Neuronal stem cell (in vitro differentiated cells): ENCODE results near the gene UBQLN1.

Experiments used
- DNase-seq: peaks from one replicate; pipeline ENCODE4 v3.0.0-alpha.2; 2013; ENCODE audit warnings: low spot score
- H2AFZ ChIP-seq: one replicate; pipeline ENCODE4 v1.6.1; 2013; ENCODE audit warnings: mild to moderate bottlenecking, low read length, inconsistent platforms
- H2AK5ac ChIP-seq: 2 replicates; pipeline ENCODE4 v1.6.1; 2013; ENCODE audit warnings: low read depth, mild to moderate bottlenecking, inconsistent platforms, low read length, moderate library complexity, mixed read lengths
- H2BK120ac ChIP-seq: 2 replicates; pipeline ENCODE4 v1.6.1; 2013; ENCODE audit warnings: low read depth, mild to moderate bottlenecking, inconsistent platforms, low read length, moderate library complexity, mixed read lengths
- H2BK12ac ChIP-seq: one replicate; pipeline ENCODE4 v1.6.1; 2013; ENCODE audit warnings: low read length, inconsistent platforms
- H2BK15ac ChIP-seq: 2 replicates; pipeline ENCODE4 v1.6.1; 2013; ENCODE audit warnings: mild to moderate bottlenecking, low read length, inconsistent platforms, mixed read lengths
- H2BK5ac ChIP-seq: one replicate; pipeline ENCODE4 v1.6.1; 2013; ENCODE audit warnings: inconsistent platforms, mild to moderate bottlenecking, low read length, moderate library complexity
- H3K14ac ChIP-seq: one replicate; pipeline ENCODE4 v1.6.1; 2013; ENCODE audit warnings: low read length, inconsistent platforms
- H3K18ac ChIP-seq: 2 replicates; pipeline ENCODE4 v1.6.1; 2013; ENCODE audit warnings: low read length, inconsistent platforms
- H3K23ac ChIP-seq: 2 replicates; pipeline ENCODE4 v1.6.1; 2013; ENCODE audit warnings: low read depth, mild to moderate bottlenecking, mixed read lengths, low read length, inconsistent platforms; ENCODE audit not compliant: poor library complexity
- H3K27ac ChIP-seq: replicated peaks from 3 replicates; pipeline ENCODE4 v1.5.1; 2013; ENCODE audit warnings: low read length, inconsistent platforms
- H3K27me3 ChIP-seq, 3 experiments: 2 replicates each; pipeline ENCODE4 v1.6.1; 2013; ENCODE audit warnings: low read length in 3 of 3, mild to moderate bottlenecking in 2 of 3, inconsistent platforms in 1 of 3, low read depth in 1 of 3, mixed read lengths in 1 of 3, moderate library complexity in 1 of 3; ENCODE audit not compliant: control insufficient read depth in 3 of 3, insufficient read depth in 3 of 3
- H3K36me3 ChIP-seq, 2 donors: replicated peaks in 1 of 2; 2 replicates each; pipeline ENCODE4 v1.6.1; 2013; ENCODE audit warnings: low read length in 2 of 2; ENCODE audit not compliant: control insufficient read depth in 2 of 2, insufficient read depth in 2 of 2
- H3K4ac ChIP-seq: 2 replicates; pipeline ENCODE4 v1.6.1; 2013; ENCODE audit warnings: inconsistent platforms, mild to moderate bottlenecking, low read length, moderate library complexity
- H3K4me1 ChIP-seq, 2 donors: 1 replicate in 1 of 2; 2 replicates in 1 of 2; pipeline ENCODE4 v1.6.1; 2013; ENCODE audit warnings: low read length in 2 of 2, low read depth in 1 of 2; ENCODE audit not compliant: control insufficient read depth in 2 of 2, insufficient read depth in 1 of 2
- H3K4me2 ChIP-seq: one replicate; pipeline ENCODE4 v1.6.1; 2013; ENCODE audit warnings: mild to moderate bottlenecking, low read length, inconsistent platforms; ENCODE audit not compliant: insufficient read depth, poor library complexity, severe bottlenecking
- H3K4me3 ChIP-seq, 2 donors: 2 replicates each; pipeline ENCODE4 v1.5.1; 2013; ENCODE audit warnings: low read length in 2 of 2, mild to moderate bottlenecking in 2 of 2, inconsistent platforms in 1 of 2, moderate library complexity in 1 of 2
- H3K79me1 ChIP-seq: one replicate; pipeline ENCODE4 v1.6.1; 2013; ENCODE audit warnings: low read depth, mild to moderate bottlenecking, inconsistent platforms, low read length, moderate library complexity
- H3K9ac ChIP-seq: one replicate; pipeline ENCODE4 v1.6.1; 2013; ENCODE audit warnings: mild to moderate bottlenecking, low read depth, low read length, inconsistent platforms; ENCODE audit not compliant: poor library complexity
- H3K9me3 ChIP-seq, 2 donors: replicated peaks in 1 of 2; 2 replicates each; pipeline versions ENCODE3 to v1.6.1; 2013; ENCODE audit warnings: low read length in 2 of 2, mild to moderate bottlenecking in 2 of 2, inconsistent platforms in 1 of 2, low read depth in 1 of 2, mixed read lengths in 1 of 2, moderate library complexity in 1 of 2; ENCODE audit not compliant: control insufficient read depth in 2 of 2, insufficient read depth in 1 of 2
- H4K8ac ChIP-seq: one replicate; pipeline ENCODE4 v1.6.1; 2013; ENCODE audit warnings: low read depth, mild to moderate bottlenecking, inconsistent platforms, low read length, moderate library complexity
- H4K91ac ChIP-seq: one replicate; pipeline ENCODE4 v1.6.1; 2013; ENCODE audit warnings: low read length, low read depth, mild to moderate bottlenecking, inconsistent platforms; ENCODE audit not compliant: poor library complexity
- WGBS, 2 donors: extraction: QIAGEN DNeasy Blood & Tissue Kit; methylation state at CpG; one replicate each; pipeline ENCODE4 v1.1.7; 2013; ENCODE audit warnings: missing lambda C conversion rate in 2 of 2, mixed read lengths in 1 of 2; ENCODE audit not compliant: insufficient read length in 2 of 2, insufficient replicate concordance in 1 of 2; ENCODE audit errors: extremely low coverage in 2 of 2; 5-methylcytosine and 5-hydroxymethylcytosine counted together

UBQLN1 gene

GRCh38 chr9:83677596-83677995, 30.2 kb downstream of the UBQLN1 start:
- H2AK5ac ChIP-seq: no peak overlapping the region
- H3K4ac ChIP-seq: no peak overlapping the region
- H2BK120ac ChIP-seq: no peak overlapping the region
- H3K79me1 ChIP-seq: peaks cover 4% of the 10 kb centered on the region
- DNase-seq: no peak
- H2AFZ ChIP-seq: no peak overlapping the region
- H3K4me2 ChIP-seq: no peak overlapping the region
- H3K9me3 ChIP-seq: no peaks in the 10 kb centered on the region
- no peak overlapping the region for H3K18ac ChIP-seq
- H3K4me3 ChIP-seq: no peak overlapping the region
- H3K27me3 ChIP-seq: no peaks in the 10 kb centered on the region
- H3K14ac ChIP-seq: no peak overlapping the region
- no peak overlapping the region for H4K8ac ChIP-seq
- no peak overlapping the region for H3K27ac ChIP-seq
- no peak overlapping the region for H3K23ac ChIP-seq
- H2BK5ac ChIP-seq: no peak overlapping the region
- H2BK15ac ChIP-seq: no peak overlapping the region
- H3K9ac ChIP-seq: no peak overlapping the region
- H2BK12ac ChIP-seq: no peak overlapping the region
- no peaks in the 10 kb centered on the region for H3K4me1 ChIP-seq
- H4K91ac ChIP-seq: no peak overlapping the region
- WGBS, 2 donors: no CpG with 5 or more reads among the region's 3 CpGs
- H3K36me3 ChIP-seq: peaks cover 25 to 94% of the 10 kb centered on the region in 2 donors

GRCh38 chr9:83675466-83675865, 32.3 kb downstream of the UBQLN1 start:
- Histone ChIP-seq H3K9ac (no peak overlapping the region), H2AFZ (no peak overlapping the region), H3K36me3 (peaks cover 21 to 96% of the 10 kb centered on the region in 2 donors), H2BK5ac (no peak overlapping the region), H3K27me3 (no peaks in the 10 kb centered on the region), H2BK15ac (no peak overlapping the region), H2AK5ac (no peak overlapping the region), H3K9me3 (no peaks in the 10 kb centered on the region), H3K4me3 (no peak overlapping the region), H3K4ac (no peak overlapping the region), H3K23ac (no peak overlapping the region), H4K91ac (no peak overlapping the region), H4K8ac (no peak overlapping the region), H2BK120ac (no peak overlapping the region), H3K79me1 (no peaks in the 10 kb centered on the region), H2BK12ac (no peak overlapping the region), H3K14ac (no peak overlapping the region), H3K4me2 (no peak overlapping the region), H3K4me1 (no peaks in the 10 kb centered on the region), H3K18ac (no peak overlapping the region), H3K27ac (no peak overlapping the region)
- DNase-seq: no peak
- no CpG with 5 or more reads among the region's 1 CpG for WGBS, 2 donors

GRCh38 chr9:83671451-83671850, 36.3 kb downstream of the UBQLN1 start:
- Histone ChIP-seq H2BK12ac (no peak overlapping the region), H3K79me1 (no peaks in the 10 kb centered on the region), H3K14ac (no peak overlapping the region), H3K23ac (no peak overlapping the region), H2AK5ac (no peak overlapping the region), H3K27me3 (no peaks in the 10 kb centered on the region), H2BK120ac (no peak overlapping the region), H3K4me3 (no peak overlapping the region), H3K9ac (no peak overlapping the region), H4K91ac (no peak overlapping the region), H3K9me3 (no peaks in the 10 kb centered on the region), H3K27ac (no peak overlapping the region), H2AFZ (no peak overlapping the region), H3K36me3 (peaks cover 13 to 96% of the 10 kb centered on the region in 2 donors), H3K4me1 (no peaks in the 10 kb centered on the region), H2BK5ac (no peak overlapping the region), H3K4me2 (no peak overlapping the region), H3K18ac (no peak overlapping the region), H2BK15ac (no peak overlapping the region), H4K8ac (no peak overlapping the region), H3K4ac (no peak overlapping the region)
- DNase-seq: no peak
- no CpG with 5 or more reads among the region's 1 CpG for WGBS, 2 donors

GRCh38 chr9:83670381-83670780, 37.4 kb downstream of the UBQLN1 start:
- H3K27ac ChIP-seq: no peak overlapping the region
- no peak overlapping the region for H3K18ac ChIP-seq
- no peak overlapping the region for H4K8ac ChIP-seq
- no peak overlapping the region for H3K4me2 ChIP-seq
- H3K23ac ChIP-seq: no peak overlapping the region
- no peak overlapping the region for H2BK120ac ChIP-seq
- no peaks in the 10 kb centered on the region for H3K9me3 ChIP-seq
- no peak overlapping the region for H4K91ac ChIP-seq
- H2BK12ac ChIP-seq: no peak overlapping the region
- no peak overlapping the region for H2BK5ac ChIP-seq
- H3K79me1 ChIP-seq: no peaks in the 10 kb centered on the region
- H2AFZ ChIP-seq: no peak overlapping the region
- H3K9ac ChIP-seq: no peak overlapping the region
- WGBS, 2 donors: no CpG with 5 or more reads among the region's 5 CpGs
- H2BK15ac ChIP-seq: no peak overlapping the region
- H3K27me3 ChIP-seq: no peaks in the 10 kb centered on the region
- no peak overlapping the region for H3K14ac ChIP-seq
- H2AK5ac ChIP-seq: no peak overlapping the region
- H3K4me3 ChIP-seq: no peak overlapping the region
- no peaks in the 10 kb centered on the region for H3K4me1 ChIP-seq
- DNase-seq: no peak
- H3K4ac ChIP-seq: no peak overlapping the region
- peaks cover 13 to 96% of the 10 kb centered on the region in 2 donors for H3K36me3 ChIP-seq
